ENCODE measurements around the gene RAD50.

- no peak for TF ChIP-seq CTCF (IDR thresholded peaks at IDR 0.05; ENCODE audit: low read length)
- no peak for TF ChIP-seq EZH2 (optimal IDR thresholded peaks at IDR 0.05; ENCODE audit: low read depth, low read length)
- TF ChIP-seq EZH2phosphoT487 (IDR thresholded peaks at IDR 0.05; ENCODE audit: low read length), result no peak
These were observed 107.3 kb downstream of the RAD50 start for GRCh38 chr5:132663771-132664695.
